GM18526 (cell line): ENCODE results near the gene CLSTN3.

Experiments used
- POLR2A ChIP-seq: IDR thresholded peaks from 3 replicates; pipeline ENCODE4 v1.6.1; 2011; ENCODE audit not compliant: insufficient read length; ENCODE audit errors: extremely low read depth

The CLSTN3 gene

DNA sequence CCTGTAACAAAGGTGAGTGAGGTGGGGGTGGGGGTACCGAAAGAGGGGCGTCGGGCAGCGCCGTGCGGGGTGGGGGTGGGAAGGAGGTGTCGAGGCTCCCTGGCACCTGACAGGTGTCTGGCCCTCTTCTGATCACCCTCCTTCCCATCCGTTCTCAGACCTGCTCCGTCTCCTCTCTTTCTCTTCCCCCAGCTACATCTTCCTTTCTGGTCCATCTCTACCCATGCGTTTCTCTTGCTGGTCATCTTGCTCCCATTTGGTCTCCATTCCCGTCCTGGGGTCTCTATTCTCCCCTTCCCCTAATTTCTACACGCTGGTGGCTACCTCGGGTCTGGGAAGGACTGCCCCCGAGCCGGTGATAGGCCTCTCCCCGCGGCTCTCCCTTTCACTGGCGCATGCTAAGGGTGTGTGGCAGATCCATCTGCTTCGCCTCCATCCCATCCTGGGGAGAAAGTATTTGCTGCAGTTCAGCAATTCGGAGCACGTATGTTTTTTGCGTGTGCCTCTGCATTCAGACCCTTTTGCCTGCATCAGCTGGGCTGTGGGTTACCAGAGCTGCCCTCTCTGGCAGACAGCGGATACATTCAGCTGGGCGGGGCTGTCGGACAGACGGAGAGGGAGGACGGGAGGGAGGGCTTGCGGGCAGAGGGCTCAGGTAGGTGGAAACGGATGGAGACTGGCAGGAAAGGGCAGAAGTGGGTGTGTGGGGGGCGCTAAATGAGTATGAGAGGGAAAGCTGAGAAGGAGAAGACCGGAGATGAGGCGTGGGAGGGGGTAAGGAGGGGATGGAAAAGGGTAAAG, 730 bp downstream of the CLSTN3 start:
- peak; percentile 19 for TF ChIP-seq POLR2A

DNA sequence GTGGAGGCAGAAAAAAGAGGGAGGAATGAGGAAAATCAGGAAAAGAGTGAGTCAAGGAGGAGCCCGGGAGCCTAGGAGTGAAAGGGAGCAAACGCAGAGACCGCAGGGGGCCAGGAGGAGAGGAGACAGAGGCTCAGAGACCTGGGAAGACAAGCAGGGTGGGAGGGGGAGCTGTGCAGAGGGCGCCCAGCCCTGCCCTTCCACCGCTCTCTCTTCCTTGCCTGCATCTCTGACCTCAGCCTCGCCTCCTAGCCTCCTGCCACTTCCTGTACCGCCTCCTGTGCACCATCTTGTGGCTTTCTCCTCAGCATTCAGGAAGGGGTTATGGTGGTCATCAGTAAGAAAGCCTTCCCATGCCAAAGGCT, 1.3 kb downstream of the CLSTN3 start:
- TF ChIP-seq POLR2A = peak; percentile 9

DNA sequence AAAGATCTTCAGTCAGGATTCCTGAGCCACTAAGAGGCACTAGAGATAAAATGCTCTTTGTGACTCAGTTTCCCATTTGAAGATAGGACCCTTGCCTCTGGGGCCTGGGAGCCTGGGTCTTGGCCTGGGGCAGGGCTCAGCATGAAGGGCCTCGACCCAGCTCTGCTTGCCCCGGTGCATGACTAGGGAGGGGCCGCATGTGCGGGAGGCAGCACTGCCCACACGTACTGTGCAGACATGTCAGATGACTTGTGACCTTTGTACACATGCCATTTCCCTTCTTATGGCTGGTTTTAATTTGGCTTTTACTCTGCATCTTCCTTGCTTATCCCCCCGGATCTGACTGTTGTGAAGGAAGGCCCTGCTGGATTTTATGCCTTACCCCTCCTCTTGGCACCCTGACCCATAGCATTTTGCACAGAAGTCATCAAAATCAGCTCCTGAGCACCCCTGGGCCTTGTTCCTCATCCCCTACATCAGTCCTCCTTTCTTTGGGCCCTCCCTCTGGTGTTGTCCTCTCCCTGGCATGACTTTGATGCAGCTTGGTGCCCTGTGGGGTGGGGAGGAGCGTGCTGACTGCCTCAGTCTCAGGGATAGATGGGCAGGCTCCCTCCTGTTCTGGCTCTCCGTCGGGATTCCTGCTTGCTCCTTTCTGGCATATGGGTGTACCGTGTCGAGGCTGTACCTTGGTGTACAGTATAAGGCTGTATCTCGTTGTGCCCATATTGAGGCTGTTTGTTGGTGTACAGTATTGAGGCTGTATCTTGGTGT, 4.4 kb downstream of the CLSTN3 start:
- TF ChIP-seq POLR2A = no peak

DNA sequence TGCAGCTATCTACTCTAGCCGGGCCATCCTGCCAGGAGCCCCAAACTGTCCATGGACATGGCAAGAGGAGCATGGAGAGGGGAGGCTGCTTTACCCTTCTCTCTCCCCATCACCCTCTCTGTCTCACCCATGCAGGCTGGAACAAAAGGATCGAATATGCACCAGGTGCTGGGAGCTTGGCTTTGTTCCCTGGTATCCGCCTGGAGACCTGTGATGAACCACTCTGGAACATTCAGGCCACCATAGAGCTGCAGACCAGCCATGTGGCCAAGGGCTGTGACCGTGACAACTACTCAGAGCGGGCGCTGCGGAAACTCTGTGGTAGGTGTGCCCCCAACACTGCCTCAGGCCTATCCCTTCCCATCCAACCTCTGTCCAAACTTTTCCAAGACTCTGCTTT, 5.9 kb downstream of the CLSTN3 start:
- no peak for TF ChIP-seq POLR2A

DNA sequence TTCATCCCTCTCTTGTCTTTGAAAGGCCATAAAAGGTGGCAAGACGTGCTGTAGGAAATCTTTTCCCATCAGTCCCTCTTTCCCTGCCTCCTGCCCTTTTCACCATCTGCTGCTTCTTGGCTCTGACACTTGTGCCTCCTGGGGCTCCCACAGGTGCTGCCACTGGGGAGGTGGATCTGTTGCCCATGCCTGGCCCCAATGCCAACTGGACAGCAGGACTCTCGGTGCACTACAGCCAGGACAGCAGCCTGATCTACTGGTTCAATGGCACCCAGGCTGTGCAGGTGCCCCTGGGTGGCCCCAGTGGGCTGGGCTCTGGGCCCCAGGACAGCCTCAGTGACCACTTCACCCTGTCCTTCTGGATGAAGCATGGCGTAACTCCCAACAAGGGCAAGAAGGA, 6.5 kb downstream of the CLSTN3 start:
- no peak for TF ChIP-seq POLR2A

DNA sequence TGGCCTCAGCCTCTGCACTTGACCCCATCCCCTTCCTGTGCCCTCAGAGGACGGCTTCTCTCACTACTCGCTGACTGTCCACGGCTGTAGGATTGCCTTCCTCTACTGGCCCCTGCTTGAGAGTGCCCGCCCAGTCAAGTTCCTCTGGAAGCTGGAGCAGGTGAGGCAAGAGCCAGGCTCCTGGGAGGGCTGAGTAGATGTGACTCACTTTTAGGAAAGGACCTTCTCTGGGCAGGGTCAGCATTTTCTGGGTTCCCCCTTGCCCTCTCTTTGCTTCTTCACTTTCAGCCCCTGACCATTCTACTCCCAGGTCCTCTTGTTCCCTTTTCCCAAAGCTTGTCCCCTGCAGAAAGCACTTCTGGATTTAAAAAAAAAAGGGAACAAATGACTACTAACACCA, 7.7 kb downstream of the CLSTN3 start:
- TF ChIP-seq POLR2A = no peak

DNA sequence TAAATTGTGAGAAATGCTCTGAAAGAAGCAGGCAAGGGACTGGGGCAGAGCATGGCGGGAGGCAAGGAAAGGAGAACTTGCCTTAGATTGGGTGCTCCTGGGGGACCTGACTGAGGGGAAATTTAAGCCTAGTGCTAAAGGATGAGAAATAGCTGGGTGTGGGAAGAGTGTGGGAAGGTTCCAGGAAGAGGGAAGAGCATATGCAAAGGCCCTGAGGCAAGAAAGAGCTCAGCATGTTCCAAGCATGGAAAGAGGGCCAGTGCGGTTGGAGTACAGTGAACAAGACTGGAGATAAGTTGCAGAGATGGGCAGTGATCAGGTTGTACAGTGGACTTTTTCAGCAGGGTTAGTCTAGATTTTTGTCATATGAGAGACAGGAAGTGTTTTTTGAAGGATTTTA, 9.0 kb downstream of the CLSTN3 start:
- TF ChIP-seq POLR2A = no peak

DNA sequence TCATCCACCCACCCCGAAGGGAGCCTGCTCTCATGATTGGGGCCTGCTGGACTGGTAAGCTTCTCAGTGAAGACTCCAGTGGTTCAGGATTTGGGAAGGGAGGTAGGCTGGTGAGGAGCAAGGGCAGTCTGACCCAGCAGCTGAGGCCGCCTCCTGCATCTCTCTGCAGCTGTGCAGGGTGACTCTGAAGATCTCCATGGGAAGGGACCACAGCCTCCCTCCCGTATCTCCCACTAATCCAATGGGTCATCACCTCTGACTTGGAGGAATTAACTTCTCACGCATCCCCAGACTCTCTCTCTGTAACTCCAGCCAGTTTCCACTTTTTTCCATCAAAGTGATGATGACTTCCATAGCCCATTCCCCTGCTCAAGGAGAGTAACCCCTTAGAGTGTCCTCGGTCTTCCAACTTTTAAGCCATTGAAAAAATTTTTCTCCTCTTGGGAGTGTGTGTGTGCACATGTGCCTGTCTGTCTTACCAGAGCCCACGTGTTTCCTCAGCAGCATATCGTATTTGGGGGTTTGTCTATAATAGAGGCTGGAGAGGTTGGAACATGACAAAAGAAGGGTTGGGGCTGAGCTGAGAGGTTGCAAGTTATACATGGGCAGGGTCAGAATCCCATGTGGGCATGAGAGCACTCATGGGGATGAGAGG, 11.3 kb downstream of the CLSTN3 start:
- no peak for TF ChIP-seq POLR2A

DNA sequence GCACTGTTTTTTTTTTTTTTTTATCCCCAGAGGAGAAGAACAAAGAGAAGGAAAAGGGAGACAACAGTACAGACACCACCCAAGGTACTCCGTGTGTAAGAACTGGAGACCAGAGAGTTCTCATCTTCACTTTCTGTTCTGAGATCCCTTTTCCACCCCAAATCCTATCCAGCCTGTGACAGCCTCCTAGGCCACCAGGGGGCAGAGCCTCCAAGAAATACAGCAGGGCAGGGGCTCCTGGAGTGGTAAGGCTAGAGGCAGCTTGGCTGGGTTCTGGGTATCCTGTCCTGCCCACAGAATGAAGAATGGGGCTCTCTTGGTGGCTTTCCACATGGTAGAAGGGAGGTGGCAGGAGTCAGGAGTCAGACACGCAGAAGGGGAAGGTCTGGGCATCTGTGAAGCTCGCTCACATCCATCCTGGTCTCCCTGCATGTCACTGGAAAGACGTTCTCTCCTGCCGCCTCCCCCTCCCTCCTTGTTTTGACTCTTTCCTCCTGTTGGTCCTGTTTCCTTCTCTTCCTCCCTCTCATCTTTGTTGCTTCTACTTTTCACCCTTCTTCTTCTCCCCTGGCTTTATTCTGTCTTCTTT, 12.0 kb downstream of the CLSTN3 start:
- no peak for TF ChIP-seq POLR2A

DNA sequence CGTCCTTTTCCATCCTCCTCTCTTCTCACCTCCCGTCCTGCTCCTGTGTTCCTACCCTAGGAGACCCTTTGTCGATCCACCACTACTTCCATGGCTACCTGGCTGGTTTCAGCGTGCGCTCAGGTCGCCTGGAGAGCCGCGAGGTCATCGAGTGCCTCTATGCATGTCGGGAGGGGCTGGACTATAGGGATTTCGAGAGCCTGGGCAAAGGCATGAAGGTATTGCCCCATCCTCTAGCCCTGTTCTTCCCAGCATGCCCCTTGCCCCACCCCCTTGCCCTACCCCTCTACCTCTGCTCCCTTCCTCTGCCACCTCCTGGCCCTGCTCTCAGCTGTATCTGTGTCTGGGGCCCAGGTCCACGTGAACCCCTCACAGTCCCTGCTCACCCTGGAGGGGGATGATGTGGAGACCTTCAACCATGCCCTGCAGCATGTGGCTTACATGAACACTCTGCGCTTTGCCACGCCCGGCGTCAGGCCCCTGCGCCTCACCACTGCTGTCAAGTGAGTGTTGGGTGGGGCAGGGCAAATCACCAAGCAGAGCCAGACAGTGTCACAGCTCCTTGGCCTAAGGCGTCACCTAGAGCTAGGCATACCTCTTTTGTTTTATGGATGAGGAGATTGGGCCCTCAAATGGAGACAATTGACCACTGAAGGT, 12.8 kb downstream of the CLSTN3 start:
- TF ChIP-seq POLR2A = no peak

DNA sequence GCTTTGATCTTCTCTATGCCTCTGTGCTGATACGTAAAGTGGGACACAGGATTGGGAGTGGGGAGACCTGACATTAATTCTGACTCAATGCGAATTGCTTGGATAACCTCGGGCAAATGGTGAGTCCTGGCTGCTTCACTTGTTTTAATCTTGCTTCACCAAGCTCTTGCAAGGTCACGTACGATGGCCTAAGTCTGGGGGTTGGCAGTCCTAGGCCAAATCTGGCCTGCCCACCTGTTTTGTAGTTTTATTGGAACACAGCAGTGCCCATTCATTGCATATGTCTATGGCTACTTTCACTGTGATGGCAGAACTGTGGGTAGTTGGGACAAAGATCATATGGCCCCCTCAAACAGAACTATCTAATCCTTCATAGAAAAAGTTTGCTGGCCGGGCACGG, 13.4 kb downstream of the CLSTN3 start:
- no peak for TF ChIP-seq POLR2A

DNA sequence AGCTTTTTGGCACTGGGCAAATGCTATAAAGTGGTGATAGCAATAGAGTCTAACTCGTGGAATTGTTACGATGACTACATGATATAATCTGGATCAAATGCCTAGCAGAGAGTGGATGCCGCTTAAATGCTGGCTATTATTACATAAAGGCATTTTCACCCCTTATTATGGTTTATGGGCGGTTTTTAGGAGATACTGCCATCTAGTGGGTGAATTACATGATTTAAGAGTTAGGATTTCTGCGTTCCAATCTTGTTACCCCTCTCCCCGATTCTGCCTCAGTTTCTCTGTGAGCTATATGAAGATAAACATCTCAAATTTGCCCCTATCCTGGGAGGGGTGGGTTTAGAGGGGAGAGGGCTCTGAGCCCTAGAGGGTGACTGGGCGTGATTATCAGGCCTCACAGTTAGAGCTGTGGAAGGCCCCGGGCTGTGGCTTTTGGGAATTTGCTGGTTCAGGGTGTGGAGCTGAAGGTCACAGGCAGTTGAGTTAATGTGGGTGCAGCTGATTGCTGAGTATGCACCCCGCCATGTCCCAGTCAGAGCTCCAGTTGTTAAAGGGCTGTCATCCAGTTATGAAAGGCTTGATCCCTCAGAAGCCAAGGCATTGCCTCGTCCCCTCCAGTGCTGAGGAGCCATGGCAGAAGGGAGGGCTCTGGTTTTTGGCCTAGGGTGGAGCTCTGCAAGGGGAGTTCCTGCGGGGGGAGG, 14.4 kb downstream of the CLSTN3 start:
- no peak for TF ChIP-seq POLR2A

DNA sequence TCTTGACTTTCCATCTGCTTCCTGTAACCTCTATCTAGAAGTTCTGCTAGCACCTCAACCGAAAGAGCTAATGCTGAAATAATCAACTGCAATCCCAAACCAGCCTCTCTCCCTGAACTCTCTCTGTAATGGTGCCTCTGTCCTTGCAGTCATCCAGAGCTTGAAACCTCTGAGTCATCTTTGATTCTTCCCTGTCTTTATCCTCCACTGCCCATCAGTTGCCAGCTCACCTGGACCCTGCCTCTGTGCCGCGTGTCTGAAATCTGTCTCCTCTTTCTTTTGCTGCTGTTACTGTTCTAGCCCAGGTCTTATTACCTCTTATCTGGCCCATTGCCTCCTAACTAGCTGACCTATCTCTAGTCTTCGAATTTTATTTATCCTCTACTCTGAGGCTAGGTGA, 15.5 kb downstream of the CLSTN3 start:
- TF ChIP-seq POLR2A = no peak

DNA sequence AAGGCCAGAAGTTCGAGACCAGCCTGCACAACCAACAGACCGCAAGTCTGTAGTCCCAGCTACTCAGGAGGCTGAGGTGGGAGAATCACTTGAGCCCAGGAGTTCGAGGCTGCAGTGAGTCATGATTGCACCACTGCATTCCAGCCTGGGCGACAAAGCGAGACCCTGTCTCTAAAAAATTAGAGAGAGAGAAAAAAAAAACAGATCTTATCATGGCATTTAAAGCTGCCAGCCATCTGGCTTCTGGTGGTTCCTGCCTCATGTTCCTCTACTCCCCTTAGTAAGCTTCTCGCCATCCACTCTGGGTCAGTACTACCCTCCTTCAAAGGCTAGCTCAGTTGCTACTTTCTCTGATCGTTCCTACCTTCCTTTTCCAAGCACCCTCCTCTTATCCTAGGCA, 16.1 kb downstream of the CLSTN3 start:
- TF ChIP-seq POLR2A = no peak

DNA sequence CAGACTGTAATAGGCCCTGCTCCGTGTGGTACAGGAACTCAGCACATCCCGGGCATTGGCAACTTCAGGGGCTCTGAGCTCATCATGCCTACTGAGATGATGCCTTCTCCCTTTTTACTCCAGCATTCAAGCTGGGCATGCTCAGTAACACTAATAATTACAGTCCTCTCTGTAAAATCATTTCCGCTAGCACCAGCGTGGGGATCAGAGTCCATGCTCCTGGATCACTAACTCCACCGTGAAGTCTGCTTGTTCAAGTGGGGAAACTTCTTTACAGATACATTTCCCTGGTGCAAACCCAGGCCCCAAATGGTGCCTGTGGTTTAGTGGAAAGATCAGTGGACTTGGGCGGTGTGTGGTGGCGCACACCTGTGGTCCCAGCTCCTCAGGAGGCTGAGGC, 16.7 kb downstream of the CLSTN3 start:
- no peak for TF ChIP-seq POLR2A

DNA sequence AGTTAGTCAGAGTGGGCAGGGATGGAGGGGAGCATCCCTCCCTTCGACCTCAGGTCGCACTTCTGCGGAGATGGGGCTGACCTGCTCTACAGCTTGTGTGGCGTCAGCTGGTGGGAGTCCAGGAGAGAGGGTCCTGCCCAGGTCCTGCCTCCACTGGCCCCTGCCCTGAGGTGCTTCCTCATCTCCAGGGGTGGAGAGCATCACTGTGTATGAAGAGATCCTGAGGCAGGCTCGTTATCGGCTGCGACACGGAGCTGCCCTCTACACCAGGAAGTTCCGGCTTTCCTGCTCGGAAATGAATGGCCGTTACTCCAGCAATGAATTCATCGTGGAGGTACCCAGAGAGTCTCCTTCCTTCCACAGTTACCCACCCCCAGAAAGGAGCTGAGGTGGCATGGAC, 20.2 kb downstream of the CLSTN3 start:
- no peak for TF ChIP-seq POLR2A
